ENCODE results near the gene TFF1. TPM values are rescaled to one million over a fixed set of nuclear protein-coding genes. Genes with fewer than 3 reads are reported as not detected.

TFF1 gene
- total RNA-seq, 1 donor from 2014 or later = not detected

DNA sequence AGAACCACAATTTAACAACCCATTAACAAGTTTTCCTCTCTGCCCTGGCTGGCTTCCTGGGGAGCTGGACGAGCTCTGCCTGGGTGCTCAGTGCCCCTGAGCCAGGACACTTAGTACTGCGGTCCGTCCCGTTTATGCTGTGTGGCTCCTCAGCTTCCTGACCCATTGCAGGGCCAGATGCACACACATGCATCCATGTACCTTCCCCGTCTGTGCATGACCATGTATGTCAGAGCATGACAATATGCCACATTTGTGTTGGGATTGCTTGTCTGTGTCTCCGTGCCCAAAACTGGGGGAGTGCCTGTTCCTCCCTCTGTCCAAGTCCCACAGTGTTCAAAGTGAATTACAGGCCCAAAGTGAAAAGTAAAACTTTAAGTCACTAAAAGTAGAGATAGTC lies 41.4 kb downstream of the TFF1 start:
- H3K27me3 Mint-ChIP-seq (ENCODE audit: low read depth) = peaks cover 9% of the 10 kb centered on the region
- no peaks in the 10 kb centered on the region for H3K4me1 Mint-ChIP-seq
- H3K27ac Mint-ChIP-seq (ENCODE audit: unreplicated experiment) = no peak overlapping the region

DNA sequence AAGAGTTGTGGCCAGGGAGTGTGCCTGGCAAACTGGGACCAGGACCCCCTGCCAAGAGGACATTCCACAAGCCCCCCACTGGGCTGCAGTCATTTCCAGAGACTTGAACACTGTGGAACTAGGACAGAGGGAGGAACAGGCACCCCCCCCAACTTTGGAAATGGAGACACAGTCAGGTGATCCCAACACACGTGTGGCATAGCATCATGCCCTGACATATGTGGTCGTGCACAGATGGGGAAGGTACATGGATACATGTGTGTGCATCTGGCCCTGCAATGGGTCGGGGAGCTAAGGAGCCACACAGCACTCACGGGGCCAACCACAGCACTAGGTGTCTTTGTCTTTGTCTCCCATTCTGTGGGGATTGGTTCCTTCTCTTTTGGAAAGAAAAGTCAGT lies 44.5 kb downstream of the TFF1 start:
- no peaks in the 10 kb centered on the region for H3K4me1 Mint-ChIP-seq
- H3K27ac Mint-ChIP-seq (ENCODE audit: unreplicated experiment) = no peak overlapping the region
- TF ChIP-seq, protein P1, sequence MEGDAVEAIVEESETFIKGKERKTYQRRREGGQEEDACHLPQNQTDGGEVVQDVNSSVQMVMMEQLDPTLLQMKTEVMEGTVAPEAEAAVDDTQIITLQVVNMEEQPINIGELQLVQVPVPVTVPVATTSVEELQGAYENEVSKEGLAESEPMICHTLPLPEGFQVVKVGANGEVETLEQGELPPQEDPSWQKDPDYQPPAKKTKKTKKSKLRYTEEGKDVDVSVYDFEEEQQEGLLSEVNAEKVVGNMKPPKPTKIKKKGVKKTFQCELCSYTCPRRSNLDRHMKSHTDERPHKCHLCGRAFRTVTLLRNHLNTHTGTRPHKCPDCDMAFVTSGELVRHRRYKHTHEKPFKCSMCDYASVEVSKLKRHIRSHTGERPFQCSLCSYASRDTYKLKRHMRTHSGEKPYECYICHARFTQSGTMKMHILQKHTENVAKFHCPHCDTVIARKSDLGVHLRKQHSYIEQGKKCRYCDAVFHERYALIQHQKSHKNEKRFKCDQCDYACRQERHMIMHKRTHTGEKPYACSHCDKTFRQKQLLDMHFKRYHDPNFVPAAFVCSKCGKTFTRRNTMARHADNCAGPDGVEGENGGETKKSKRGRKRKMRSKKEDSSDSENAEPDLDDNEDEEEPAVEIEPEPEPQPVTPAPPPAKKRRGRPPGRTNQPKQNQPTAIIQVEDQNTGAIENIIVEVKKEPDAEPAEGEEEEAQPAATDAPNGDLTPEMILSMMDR (conservative IDR thresholded peaks at IDR 0.05) = no peak
- no peak for DNase-seq (ENCODE audit: low read depth, low spot score)
- H3K27me3 Mint-ChIP-seq (ENCODE audit: low read depth) = peaks cover 2% of the 10 kb centered on the region
- H3K36me3 Mint-ChIP-seq (ENCODE audit: low read depth) = no peaks in the 10 kb centered on the region
- H3K9me3 Mint-ChIP-seq = peaks cover 6% of the 10 kb centered on the region
- H3K4me3 Mint-ChIP-seq = no peak overlapping the region

More for the DNA sequence above, 41.4 kb downstream of the TFF1 start:
- DNase-seq (ENCODE audit: low read depth, low spot score) = no peak
- Mint-ChIP-seq H3K36me3 (ENCODE audit: low read depth) (no peaks in the 10 kb centered on the region), H3K9me3 (peaks cover 11% of the 10 kb centered on the region), H3K4me3 (no peak overlapping the region)
- TF ChIP-seq, protein P1 (conservative IDR thresholded peaks at IDR 0.05) = no peak

DNA sequence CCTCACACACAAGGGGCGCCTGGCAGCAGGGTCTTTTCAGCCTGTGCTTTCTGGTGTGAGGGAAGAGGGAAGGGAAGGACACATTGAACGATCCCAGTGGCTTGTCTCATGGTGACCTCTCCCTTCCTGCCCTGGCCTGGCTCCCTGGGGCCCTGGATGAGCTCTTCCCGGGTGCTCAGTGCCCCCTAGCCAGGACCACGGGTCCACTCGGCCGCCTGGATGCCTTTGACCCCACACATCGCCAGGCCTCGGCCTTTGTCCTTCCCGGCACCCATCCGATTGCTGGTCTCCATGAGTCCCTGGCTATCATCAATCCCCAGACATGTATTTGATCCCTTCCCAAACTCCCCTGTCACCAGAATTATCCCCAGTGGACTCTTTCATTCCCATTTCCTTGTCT lies 45.1 kb downstream of the TFF1 start:
- peaks cover 2% of the 10 kb centered on the region for H3K27me3 Mint-ChIP-seq (ENCODE audit: low read depth)
- DNase-seq (ENCODE audit: low read depth, low spot score) = no peak
- H3K4me1 Mint-ChIP-seq = peaks cover 3% of the 10 kb centered on the region
- no peaks in the 10 kb centered on the region for H3K36me3 Mint-ChIP-seq (ENCODE audit: low read depth)
- TF ChIP-seq, protein P1 (conservative IDR thresholded peaks at IDR 0.05) = no peak
- H3K9me3 Mint-ChIP-seq = peaks cover 6% of the 10 kb centered on the region
- no peak overlapping the region for H3K27ac Mint-ChIP-seq (ENCODE audit: unreplicated experiment)
- no peak overlapping the region for H3K4me3 Mint-ChIP-seq

DNA sequence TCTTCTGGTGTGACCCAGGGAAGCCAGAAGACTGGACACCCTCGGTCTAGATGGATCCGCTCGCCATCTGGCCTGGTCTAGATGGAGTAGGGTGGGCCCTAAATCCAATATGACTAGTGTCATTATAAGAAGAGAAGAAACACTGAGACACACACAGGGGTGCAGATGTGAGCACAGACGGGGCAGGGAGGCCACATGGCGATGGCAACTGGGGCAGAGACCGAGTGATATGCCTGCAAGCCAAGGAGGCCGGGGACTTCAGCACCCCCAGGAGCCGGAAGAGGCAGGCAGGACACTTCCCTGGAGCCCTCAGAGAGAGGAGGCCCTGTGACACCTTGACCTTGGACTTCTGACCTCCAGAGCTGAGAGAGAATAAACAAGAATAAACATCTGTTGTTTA lies 45.5 kb downstream of the TFF1 start:
- Mint-ChIP-seq H3K27ac (ENCODE audit: unreplicated experiment) (no peak overlapping the region), H3K9me3 (peaks cover 6% of the 10 kb centered on the region), H3K27me3 (ENCODE audit: low read depth) (peaks cover 2% of the 10 kb centered on the region), H3K36me3 (ENCODE audit: low read depth) (no peaks in the 10 kb centered on the region), H3K4me3 (no peak overlapping the region), H3K4me1 (peaks cover 6% of the 10 kb centered on the region)
- TF ChIP-seq, protein P1 (conservative IDR thresholded peaks at IDR 0.05) = no peak
- DNase-seq (ENCODE audit: low read depth, low spot score) = no peak

DNA sequence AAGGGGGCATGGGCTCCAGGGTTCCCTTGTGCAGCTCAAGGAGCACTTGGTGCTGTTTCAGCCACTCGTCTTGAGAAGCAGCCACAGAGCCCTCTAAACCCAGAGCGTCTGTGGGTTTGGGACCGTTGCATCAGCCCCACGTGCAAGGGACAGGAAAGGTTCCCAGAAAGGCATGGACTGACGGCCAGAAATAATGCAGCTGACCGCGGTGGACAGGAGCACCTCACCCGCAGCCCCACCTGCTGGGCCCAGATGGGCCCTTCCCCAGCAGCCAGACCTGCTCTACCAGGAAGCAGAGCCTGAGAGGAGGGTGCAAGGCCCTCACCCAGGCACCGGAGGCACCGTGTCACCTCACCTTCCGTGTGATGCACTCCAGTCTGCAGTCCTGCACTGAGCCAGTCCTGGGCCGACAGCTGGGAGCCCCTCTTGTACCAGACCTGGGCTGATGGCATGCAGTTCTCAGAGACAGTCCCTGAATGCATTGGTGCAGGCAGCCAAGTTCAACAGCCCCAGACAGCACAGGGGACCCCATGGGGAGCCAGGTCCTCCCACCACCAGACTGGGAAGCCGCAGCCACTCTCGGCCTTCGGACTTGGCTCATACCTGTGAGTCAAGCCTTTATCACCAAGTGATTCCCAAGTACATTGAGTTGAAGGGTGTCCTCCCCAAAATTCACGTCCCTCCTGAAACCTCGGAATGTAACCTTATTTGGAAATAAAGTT lies 46.3 kb downstream of the TFF1 start:
- TF ChIP-seq, protein P1 (conservative IDR thresholded peaks at IDR 0.05) = no peak
- H3K27ac Mint-ChIP-seq (ENCODE audit: unreplicated experiment) = no peak overlapping the region
- H3K36me3 Mint-ChIP-seq (ENCODE audit: low read depth) = no peaks in the 10 kb centered on the region
- H3K4me1 Mint-ChIP-seq = peaks cover 14% of the 10 kb centered on the region
- H3K27me3 Mint-ChIP-seq (ENCODE audit: low read depth) = peaks cover 6% of the 10 kb centered on the region
- peaks cover 2% of the 10 kb centered on the region for H3K9me3 Mint-ChIP-seq
- H3K4me3 Mint-ChIP-seq = no peak overlapping the region
- DNase-seq (ENCODE audit: low read depth, low spot score) = no peak
